Endodermal cell (in vitro differentiated cells): ENCODE measurements around the gene MRPS15. TPM values are rescaled to one million over a fixed set of nuclear protein-coding genes. Genes with fewer than 3 reads are reported as not detected.
"Not testable (repeated sequence)": the region's sequence is repeated elsewhere in the genome, so short reads cannot be mapped to it uniquely, and the experiment has no call there.

Experiments
- DNase-seq: peaks from one replicate; pipeline ENCODE4 v3.0.0-alpha.2; 2017
- H3K27ac ChIP-seq: 2 replicates; pipeline ENCODE4 v1.5.1; 2013; ENCODE audit warnings: mild to moderate bottlenecking, low read depth, low read length, moderate library complexity
- H3K27me3 ChIP-seq: 2 replicates; pipeline ENCODE4 v1.6.1; 2013; ENCODE audit warnings: mild to moderate bottlenecking, low read length, moderate library complexity; ENCODE audit not compliant: insufficient read depth, control insufficient read depth, poor library complexity, severe bottlenecking
- H3K36me3 ChIP-seq: 2 replicates; pipeline ENCODE4 v1.7.0; 2013; ENCODE audit warnings: mild to moderate bottlenecking, low read length, moderate library complexity; ENCODE audit not compliant: control insufficient read depth, insufficient read depth
- H3K4me1 ChIP-seq: one replicate; pipeline ENCODE4 v1.7.0; 2013; ENCODE audit warnings: low read length; ENCODE audit not compliant: control insufficient read depth, insufficient read depth
- H3K4me3 ChIP-seq: 2 replicates; pipeline ENCODE4 v1.5.1; 2013; ENCODE audit warnings: mild to moderate bottlenecking, low read length, moderate library complexity
- H3K9ac ChIP-seq: 2 replicates; pipeline ENCODE4 v1.6.1; 2013; ENCODE audit warnings: mild to moderate bottlenecking, low read length, moderate library complexity; ENCODE audit not compliant: poor library complexity, severe bottlenecking; ENCODE audit errors: extremely low read depth
- H3K9me3 ChIP-seq: 2 replicates; pipeline ENCODE4 v1.6.1; 2013; ENCODE audit warnings: mild to moderate bottlenecking, low read length, moderate library complexity; ENCODE audit not compliant: control insufficient read depth
- H3K27ac Mint-ChIP-seq: 2 replicates; pipeline ENCODE4 v1.8.0; 2020; ENCODE audit warnings: mixed read lengths
- H3K27me3 Mint-ChIP-seq: 2 replicates; pipeline ENCODE4 v1.8.0; 2021; ENCODE audit warnings: mild to moderate bottlenecking, mixed read lengths; ENCODE audit not compliant: insufficient read depth
- H3K36me3 Mint-ChIP-seq: 2 replicates; pipeline ENCODE4 v1.8.0; 2020; ENCODE audit warnings: low read depth, mixed read lengths
- H3K4me1 Mint-ChIP-seq: 2 replicates; pipeline ENCODE4 v1.8.0; 2020; ENCODE audit warnings: mixed read lengths
- H3K4me3 Mint-ChIP-seq: 2 replicates; pipeline ENCODE4 v1.8.0; 2020; ENCODE audit warnings: mild to moderate bottlenecking, moderate library complexity, mixed read lengths
- H3K9me3 Mint-ChIP-seq: 2 replicates; pipeline ENCODE4 v1.8.0; 2020; ENCODE audit warnings: mild to moderate bottlenecking, mixed read lengths
- CTCF ChIP-seq: fragments of 200-600 bp; sonication (generic); conservative IDR thresholded peaks from 2 replicates; pipeline ENCODE4 v1.5.0; 2021; ENCODE audit warnings: antibody characterized with exemption, mild to moderate bottlenecking
- WGBS, 2 experiments: methylation state at CpG; one replicate each; pipeline versions ENCODE4 v1.1.5 to v1.1.7; 2013; ENCODE audit warnings: missing lambda C conversion rate in 2 of 2, mixed read lengths in 1 of 2; ENCODE audit not compliant: insufficient coverage in 1 of 2, insufficient read length in 1 of 2; 5-methylcytosine and 5-hydroxymethylcytosine counted together
- total RNA-seq, 2 donors: library from RNA; stranded (reverse); fragmentation: NEBNext Ultra II Directional in 1 of 2; extraction: Animal tissue kit (Norgen Biotek cat#: 25700) in 1 of 2; gene quantifications; 2 replicates in 1 of 2; 3 replicates in 1 of 2; pipeline ENCODE4 v1.2.1, GENCODE V29; 2021

MRPS15 gene
- total RNA-seq, 2 donors from 2014 or later, result 107 to 111 TPM

GRCh38 chr1:36479505-36480051 is 15.4 kb upstream of the MRPS15 start:
- H3K27ac ChIP-seq, result no peak overlapping the region
- DNase-seq, result no peak
- no peak overlapping the region for H3K4me3 Mint-ChIP-seq
- H3K9me3 ChIP-seq, result no peaks in the 10 kb centered on the region
- H3K4me1 Mint-ChIP-seq, result peaks cover 16% of the 10 kb centered on the region
- no peak for TF ChIP-seq CTCF
- no peak overlapping the region for H3K4me3 ChIP-seq
- peaks cover 11% of the 10 kb centered on the region for H3K4me1 ChIP-seq
- no peaks in the 10 kb centered on the region for H3K9me3 Mint-ChIP-seq
- no peaks in the 10 kb centered on the region for H3K36me3 ChIP-seq
- H3K27me3 Mint-ChIP-seq, result peaks cover 14% of the 10 kb centered on the region
- 95 to 97% methylated on average over 2 of the region's 2 CpGs for WGBS, 2 experiments
- H3K9ac ChIP-seq, result no peak overlapping the region
- H3K36me3 Mint-ChIP-seq, result no peaks in the 10 kb centered on the region
- no peak overlapping the region for H3K27ac Mint-ChIP-seq
- no peaks in the 10 kb centered on the region for H3K27me3 ChIP-seq

DNA sequence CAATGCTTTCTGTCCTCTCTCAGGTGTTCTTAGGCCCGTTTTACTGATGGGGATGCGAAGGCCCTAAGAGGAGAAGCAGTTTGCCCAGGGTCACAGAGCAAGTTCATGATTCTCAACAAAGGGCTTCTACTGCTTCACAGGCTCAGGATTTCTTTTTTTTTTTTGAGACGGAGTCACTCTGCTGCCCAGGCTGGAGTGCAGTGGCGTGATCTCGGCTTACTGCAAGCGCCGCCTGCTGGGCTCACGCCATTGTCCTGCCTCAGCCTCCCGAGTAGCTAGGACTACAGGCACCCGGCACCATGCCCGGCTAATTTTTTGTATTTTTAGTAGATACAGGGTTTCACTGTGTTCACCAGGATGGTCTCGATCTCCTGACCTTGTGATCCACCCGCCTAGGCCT is 13.4 kb upstream of the MRPS15 start:
- peaks cover 11% of the 10 kb centered on the region for H3K4me1 ChIP-seq
- Mint-ChIP-seq H3K27ac (peak overlapping the region; percentile 18), H3K27me3 (peaks cover 23% of the 10 kb centered on the region), H3K4me1 (peaks cover 16% of the 10 kb centered on the region)
- H3K36me3 Mint-ChIP-seq, H3K4me3 Mint-ChIP-seq, H3K27me3 ChIP-seq, H3K9me3 Mint-ChIP-seq, H3K27ac ChIP-seq, H3K9me3 ChIP-seq, H3K4me3 ChIP-seq, H3K36me3 ChIP-seq, H3K9ac ChIP-seq: not testable (repeated sequence)
- TF ChIP-seq CTCF, result peak; percentile 46
- 82 to 91% methylated on average over 13 of the region's 13 CpGs for WGBS, 2 experiments
- peak; percentile 68 for DNase-seq

GRCh38 chr1:36476945-36477344 is 12.8 kb upstream of the MRPS15 start:
- no peaks in the 10 kb centered on the region for H3K27me3 ChIP-seq
- H3K9me3 Mint-ChIP-seq, result no peaks in the 10 kb centered on the region

More at GRCh38 chr1:36476945-36477344, 12.8 kb upstream of the MRPS15 start:
- Histone ChIP-seq H3K4me1 (peaks cover 6% of the 10 kb centered on the region), H3K36me3 (no peaks in the 10 kb centered on the region), H3K9me3 (no peaks in the 10 kb centered on the region), H3K9ac (no peak overlapping the region), H3K4me3 (no peak overlapping the region), H3K27ac (no peak overlapping the region)
- Mint-ChIP-seq H3K27ac (no peak overlapping the region), H3K36me3 (no peaks in the 10 kb centered on the region), H3K27me3 (peaks cover 23% of the 10 kb centered on the region), H3K4me1 (peaks cover 11% of the 10 kb centered on the region), H3K4me3 (no peak overlapping the region)
- WGBS, 2 experiments, result 91 to 100% methylated on average over 2 to 5 of the region's 5 CpGs
- no peak for TF ChIP-seq CTCF
- no peak for DNase-seq
